Smooth muscle cell (in vitro differentiated cells): ENCODE results near the gene SRRM4. TPM values are rescaled to one million over a fixed set of nuclear protein-coding genes. Genes with fewer than 3 reads are reported as not detected.
A peak's percentile ranks its signal among the peaks of the same experiment; 100 is the strongest.

Experiments
- DNase-seq: peaks from one replicate; lab custom pipeline; 2025; ENCODE audit not compliant: unreplicated experiment; lab: John Stamatoyannopoulos, UW
- H2AFZ ChIP-seq: fragments of 200-600 bp; sonication (generic); 2 replicates; pipeline ENCODE4 v1.6.0; 2016; ENCODE audit warnings: antibody characterized with exemption, low read depth, mild to moderate bottlenecking
- H3F3A ChIP-seq: fragments of 200-600 bp; sonication (generic); 2 replicates; pipeline ENCODE4 v1.6.0; 2017; ENCODE audit warnings: antibody characterized with exemption, low read depth
- H3K27ac ChIP-seq: fragments of 200-600 bp; sonication (generic); 2 replicates; pipeline ENCODE4 v1.5.1; 2016; ENCODE audit warnings: low read depth, mild to moderate bottlenecking
- H3K27me3 ChIP-seq: fragments of 200-600 bp; sonication (generic); 2 replicates; pipeline ENCODE4 v1.6.1; 2016; ENCODE audit warnings: low read depth, mild to moderate bottlenecking
- H3K36me3 ChIP-seq: fragments of 200-600 bp; sonication (generic); 2 replicates; pipeline ENCODE4 v1.5.1; 2016; ENCODE audit warnings: low read depth
- H3K4me1 ChIP-seq: fragments of 200-600 bp; sonication (generic); 2 replicates; pipeline ENCODE4 v1.5.1; 2016; ENCODE audit warnings: low read depth
- H3K4me2 ChIP-seq: fragments of 200-600 bp; sonication (generic); 2 replicates; pipeline ENCODE4 v1.6.0; 2016; ENCODE audit warnings: mild to moderate bottlenecking
- H3K4me3 ChIP-seq: fragments of 200-600 bp; sonication (generic); 2 replicates; pipeline ENCODE4 v1.5.1; 2016; ENCODE audit warnings: mild to moderate bottlenecking
- H3K79me2 ChIP-seq: fragments of 200-600 bp; sonication (generic); 2 replicates; pipeline ENCODE4 v1.6.0; 2016; ENCODE audit warnings: low read depth, mild to moderate bottlenecking
- H3K9ac ChIP-seq: fragments of 200-600 bp; sonication (generic); 2 replicates; pipeline ENCODE4 v1.6.0; 2016; ENCODE audit warnings: low read depth
- H3K9me3 ChIP-seq: fragments of 200-600 bp; sonication (generic); replicated peaks from 2 replicates; pipeline ENCODE4 v1.5.1; 2016; ENCODE audit warnings: low read depth
- H4K20me1 ChIP-seq: fragments of 200-600 bp; sonication (generic); 2 replicates; pipeline ENCODE4 v1.6.0; 2016; ENCODE audit warnings: low read depth
- WGBS: methylation state at CpG from one replicate; pipeline ENCODE4 v1.1.7; 2016; ENCODE audit warnings: low lambda C conversion rate; 5-methylcytosine and 5-hydroxymethylcytosine counted together
- polyA plus RNA-seq: library from polyadenylated mRNA; unstranded; fragments of >200 nt; fragmentation: Nextera tagmentation; extraction: Ambion mirVana; gene quantifications from 2 replicates; pipeline ENCODE4 v1.2.1, GENCODE V29; 2016
- total RNA-seq: library from RNA; depleted of rRNA; stranded (reverse); fragments of >200 nt; gene quantifications from 2 replicates; pipeline ENCODE4 v1.2.3, GENCODE V29; 2014
- TF ChIP-seq, protein P1 (sequence below): fragments of 200-600 bp; sonication (generic); IDR thresholded peaks from 2 replicates; pipeline ENCODE4 v1.5.1; 2017; ENCODE audit warnings: borderline replicate concordance, mild to moderate bottlenecking, antibody characterized with exemption; ENCODE audit not compliant: insufficient read depth, poor library complexity, severe bottlenecking

Gene SRRM4
- total and polyA plus RNA-seq, 2 experiments from 2014 or later: 0.04 TPM; not detected in 1

DNA sequence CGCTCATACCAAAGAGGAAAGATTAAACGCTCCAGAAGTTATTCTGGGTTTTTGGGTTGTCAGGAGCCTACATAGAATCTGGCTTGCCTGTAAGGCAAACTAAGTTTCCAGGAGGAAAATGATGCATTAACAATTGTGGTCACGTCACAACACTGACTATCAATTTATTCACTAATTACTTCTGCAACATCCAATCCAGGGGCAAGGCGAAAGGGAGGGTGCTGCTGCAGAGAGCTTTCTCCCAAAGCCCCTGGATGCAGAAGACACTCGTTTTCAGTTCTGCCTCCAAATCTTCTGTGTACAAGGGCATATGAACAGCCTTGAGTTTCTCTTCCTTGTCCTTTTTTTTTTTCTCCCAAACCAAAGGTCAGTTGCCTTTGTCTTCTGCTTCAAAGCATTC lies 10.5 kb upstream of the SRRM4 start:
- no peaks in the 10 kb centered on the region for H4K20me1 ChIP-seq
- H2AFZ ChIP-seq: no peak overlapping the region
- DNase-seq: no peak
- no peaks in the 10 kb centered on the region for H3F3A ChIP-seq
- no peaks in the 10 kb centered on the region for H3K36me3 ChIP-seq
- no peak overlapping the region for H3K4me3 ChIP-seq
- no peak overlapping the region for H3K9ac ChIP-seq
- no peak overlapping the region for H3K27ac ChIP-seq
- H3K4me1 ChIP-seq: no peaks in the 10 kb centered on the region
- TF ChIP-seq, protein P1, sequence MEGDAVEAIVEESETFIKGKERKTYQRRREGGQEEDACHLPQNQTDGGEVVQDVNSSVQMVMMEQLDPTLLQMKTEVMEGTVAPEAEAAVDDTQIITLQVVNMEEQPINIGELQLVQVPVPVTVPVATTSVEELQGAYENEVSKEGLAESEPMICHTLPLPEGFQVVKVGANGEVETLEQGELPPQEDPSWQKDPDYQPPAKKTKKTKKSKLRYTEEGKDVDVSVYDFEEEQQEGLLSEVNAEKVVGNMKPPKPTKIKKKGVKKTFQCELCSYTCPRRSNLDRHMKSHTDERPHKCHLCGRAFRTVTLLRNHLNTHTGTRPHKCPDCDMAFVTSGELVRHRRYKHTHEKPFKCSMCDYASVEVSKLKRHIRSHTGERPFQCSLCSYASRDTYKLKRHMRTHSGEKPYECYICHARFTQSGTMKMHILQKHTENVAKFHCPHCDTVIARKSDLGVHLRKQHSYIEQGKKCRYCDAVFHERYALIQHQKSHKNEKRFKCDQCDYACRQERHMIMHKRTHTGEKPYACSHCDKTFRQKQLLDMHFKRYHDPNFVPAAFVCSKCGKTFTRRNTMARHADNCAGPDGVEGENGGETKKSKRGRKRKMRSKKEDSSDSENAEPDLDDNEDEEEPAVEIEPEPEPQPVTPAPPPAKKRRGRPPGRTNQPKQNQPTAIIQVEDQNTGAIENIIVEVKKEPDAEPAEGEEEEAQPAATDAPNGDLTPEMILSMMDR: no peak
- 73% methylated on average over 5 of the region's 5 CpGs for WGBS
- H3K4me2 ChIP-seq: no peak overlapping the region
- no peaks in the 10 kb centered on the region for H3K9me3 ChIP-seq
- H3K27me3 ChIP-seq: peaks cover 15% of the 10 kb centered on the region
- no peaks in the 10 kb centered on the region for H3K79me2 ChIP-seq

DNA sequence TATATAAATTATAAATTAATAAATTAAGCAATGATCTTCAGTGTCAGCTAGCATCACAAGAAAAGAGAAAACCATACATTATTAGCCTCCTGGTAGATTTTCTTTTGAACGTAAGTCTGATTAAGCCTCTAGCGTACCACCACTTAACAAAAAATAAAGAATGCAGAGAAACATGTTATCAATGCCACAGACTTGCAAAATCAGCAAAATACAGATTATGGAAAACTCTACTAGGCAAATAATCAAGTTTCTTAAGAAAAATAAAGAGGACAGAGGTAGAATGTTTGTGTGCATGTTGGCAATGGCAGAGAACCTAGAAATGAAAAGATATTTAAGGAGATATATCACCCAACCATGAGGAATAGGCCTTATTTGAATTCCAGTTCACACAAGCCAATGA lies 8.4 kb upstream of the SRRM4 start:
- no peaks in the 10 kb centered on the region for H3K79me2 ChIP-seq
- no peaks in the 10 kb centered on the region for H3K9me3 ChIP-seq
- peaks cover 35% of the 10 kb centered on the region for H3K27me3 ChIP-seq
- no peak overlapping the region for H2AFZ ChIP-seq
- no peaks in the 10 kb centered on the region for H3F3A ChIP-seq
- TF ChIP-seq, protein P1: no peak
- H3K9ac ChIP-seq: no peak overlapping the region
- WGBS: 87% methylated on average over 2 of the region's 2 CpGs
- H3K4me1 ChIP-seq: no peaks in the 10 kb centered on the region
- no peak overlapping the region for H3K4me2 ChIP-seq
- H4K20me1 ChIP-seq: no peaks in the 10 kb centered on the region
- DNase-seq: no peak
- no peak overlapping the region for H3K4me3 ChIP-seq
- no peaks in the 10 kb centered on the region for H3K36me3 ChIP-seq
- H3K27ac ChIP-seq: no peak overlapping the region

DNA sequence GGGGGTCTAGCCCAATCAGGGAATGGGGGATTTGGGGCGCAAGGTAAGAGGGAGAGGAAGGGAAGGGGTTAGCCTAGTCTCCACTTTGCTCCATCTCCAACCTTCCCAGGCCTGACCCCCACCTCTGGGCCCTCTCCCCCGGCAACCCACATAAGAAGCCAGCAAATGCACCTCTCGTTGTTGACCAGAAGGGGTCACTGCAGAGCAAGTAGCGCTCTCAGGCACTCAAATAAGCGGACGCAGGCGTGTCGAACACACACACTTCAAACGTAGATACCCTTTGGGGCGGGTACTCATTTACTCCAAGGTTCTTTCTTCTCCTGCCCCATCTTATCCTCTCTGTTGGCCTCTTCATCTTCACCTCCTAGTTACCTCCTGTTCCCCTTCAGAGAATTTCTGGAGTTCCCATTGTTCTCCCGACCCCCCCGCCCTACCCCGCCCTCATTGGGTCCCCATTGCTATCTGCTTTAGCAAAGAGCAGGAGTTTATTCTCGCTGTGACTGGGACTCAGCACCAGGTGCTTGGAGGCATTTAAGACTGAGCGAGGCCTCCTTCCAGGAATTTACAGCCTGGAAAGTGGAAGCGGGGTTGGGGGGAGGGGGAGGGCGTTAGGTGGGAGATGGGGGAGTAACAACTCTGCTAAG lies 1.5 kb upstream of the SRRM4 start:
- H3K36me3 ChIP-seq: no peaks in the 10 kb centered on the region
- H3K4me2 ChIP-seq: no peak overlapping the region
- TF ChIP-seq, protein P1: peak; percentile 75
- H3F3A ChIP-seq: no peaks in the 10 kb centered on the region
- DNase-seq: no peak
- no peak overlapping the region for H3K9ac ChIP-seq
- H3K27me3 ChIP-seq: peaks cover 80% of the 10 kb centered on the region
- H3K4me3 ChIP-seq: no peak overlapping the region
- H3K4me1 ChIP-seq: no peaks in the 10 kb centered on the region
- H4K20me1 ChIP-seq: no peaks in the 10 kb centered on the region
- H2AFZ ChIP-seq: no peak overlapping the region
- H3K79me2 ChIP-seq: no peaks in the 10 kb centered on the region
- H3K27ac ChIP-seq: no peak overlapping the region
- no peaks in the 10 kb centered on the region for H3K9me3 ChIP-seq
- 2% methylated on average over 17 of the region's 17 CpGs for WGBS

DNA sequence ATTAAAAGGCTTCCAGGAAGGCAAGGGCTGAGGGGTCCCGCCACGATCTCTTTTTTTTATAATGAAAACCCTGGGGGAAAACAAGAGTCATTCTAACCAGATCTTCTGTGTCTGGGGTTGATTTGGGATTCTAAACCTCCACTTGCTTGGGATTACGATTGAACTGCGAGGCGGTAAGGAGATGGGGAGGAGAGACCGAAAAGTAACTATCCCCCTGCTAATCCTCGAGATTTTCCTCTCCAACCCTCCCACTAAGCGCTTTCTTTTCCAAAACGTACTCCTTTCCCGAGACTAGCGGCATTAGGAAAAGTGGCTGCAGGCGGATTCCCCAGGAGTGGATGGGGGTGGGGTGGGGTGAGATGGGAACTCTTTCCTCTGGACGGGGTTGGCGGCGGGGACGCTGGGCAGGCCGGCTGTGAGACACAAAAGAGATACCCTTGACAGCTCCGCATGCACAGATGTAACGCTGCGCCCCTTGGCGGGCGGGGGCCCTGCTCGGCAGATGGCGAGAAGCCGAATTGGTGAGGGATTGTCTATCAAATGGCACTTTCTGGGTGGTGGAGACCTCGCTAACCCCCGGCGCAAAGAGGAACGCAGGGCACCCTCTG lies 830 bp upstream of the SRRM4 start:
- Histone ChIP-seq H3K79me2 (no peaks in the 10 kb centered on the region), H3K27ac (no peak overlapping the region), H2AFZ (no peak overlapping the region), H3K4me2 (no peak overlapping the region), H3K9ac (no peak overlapping the region), H4K20me1 (no peaks in the 10 kb centered on the region), H3K27me3 (peaks cover 83% of the 10 kb centered on the region), H3F3A (no peaks in the 10 kb centered on the region), H3K4me1 (no peaks in the 10 kb centered on the region), H3K9me3 (no peaks in the 10 kb centered on the region), H3K4me3 (no peak overlapping the region), H3K36me3 (no peaks in the 10 kb centered on the region)
- TF ChIP-seq, protein P1: no peak
- no peak for DNase-seq
- WGBS: under 1% methylated on average over 27 of the region's 29 CpGs
